GM23338 (cell line): Measurements from ENCODE around the gene TGFBRAP1. TPM values are rescaled to one million over a fixed set of nuclear protein-coding genes. Genes with fewer than 3 reads are reported as not detected.

Experiments
- ATAC-seq: fragments of 200-7000 bp; cut with Tn5 transposase; 3 replicates; pipeline ENCODE4 v1.9.1; 2020
- DNase-seq: peaks from one replicate; pipeline ENCODE4 v3.0.0-alpha.2; 2015; ENCODE audit warnings: low spot score
- H2AFZ ChIP-seq: fragments of 200-600 bp; sonication (generic); 2 replicates; pipeline ENCODE4 v1.8.0; 2016; ENCODE audit warnings: antibody characterized with exemption, mild to moderate bottlenecking, moderate library complexity
- H3F3A ChIP-seq: fragments of 200-600 bp; sonication (generic); replicated peaks from 2 replicates; pipeline ENCODE4 v1.8.0; 2017; ENCODE audit warnings: antibody characterized with exemption, mixed run types, low read depth
- H3K27ac ChIP-seq: fragments of 200-600 bp; sonication (generic); 2 replicates; pipeline ENCODE4 v1.6.1; 2016; ENCODE audit warnings: low read depth
- H3K27me3 ChIP-seq: fragments of 200-600 bp; sonication (generic); 2 replicates; pipeline ENCODE4 v1.8.0; 2016; ENCODE audit warnings: mild to moderate bottlenecking, mixed run types, moderate library complexity; ENCODE audit not compliant: insufficient read depth
- H3K36me3 ChIP-seq: fragments of 200-600 bp; sonication (generic); 2 replicates; pipeline ENCODE4 v1.8.0; 2016; ENCODE audit warnings: mild to moderate bottlenecking; ENCODE audit not compliant: insufficient read depth
- H3K4me1 ChIP-seq: fragments of 200-600 bp; sonication (generic); 2 replicates; pipeline ENCODE4 v1.8.0; 2016; ENCODE audit warnings: mild to moderate bottlenecking, moderate library complexity; ENCODE audit not compliant: insufficient read depth
- H3K4me2 ChIP-seq: fragments of 200-600 bp; sonication (generic); 2 replicates; pipeline ENCODE4 v1.7.1; 2017; ENCODE audit warnings: mixed run types
- H3K4me3 ChIP-seq: fragments of 200-600 bp; sonication (generic); 2 replicates; pipeline ENCODE4 v1.6.1; 2016; ENCODE audit warnings: mixed run types
- H3K79me2 ChIP-seq: fragments of 200-600 bp; sonication (generic); replicated peaks from 2 replicates; pipeline ENCODE4 v1.8.0; 2017; ENCODE audit warnings: mild to moderate bottlenecking; ENCODE audit not compliant: insufficient read depth
- H3K9me2 ChIP-seq: fragments of 200-600 bp; sonication (generic); 2 replicates; pipeline ENCODE4 v1.8.0; 2017; ENCODE audit not compliant: insufficient read depth
- H4K20me1 ChIP-seq: fragments of 200-600 bp; sonication (generic); replicated peaks from 2 replicates; pipeline ENCODE4 v1.8.0; 2017; ENCODE audit warnings: mild to moderate bottlenecking; ENCODE audit not compliant: insufficient read depth
- H3K27ac Mint-ChIP-seq: 2 replicates; pipeline ENCODE4 v1.8.0; 2020; ENCODE audit warnings: inconsistent platforms, mild to moderate bottlenecking, moderate library complexity, mixed read lengths
- H3K27me3 Mint-ChIP-seq: 3 replicates; pipeline ENCODE4 v1.8.0; 2022; ENCODE audit warnings: low read depth, mild to moderate bottlenecking, moderate library complexity, mixed read lengths, inconsistent platforms; ENCODE audit not compliant: insufficient read depth, poor library complexity
- H3K36me3 Mint-ChIP-seq: 3 replicates; pipeline ENCODE4 v1.8.0; 2021; ENCODE audit warnings: low read depth, mild to moderate bottlenecking, inconsistent platforms, moderate library complexity, mixed read lengths
- H3K4me1 Mint-ChIP-seq: 3 replicates; pipeline ENCODE4 v1.8.0; 2020; ENCODE audit warnings: mild to moderate bottlenecking, inconsistent platforms, mixed read lengths
- H3K4me3 Mint-ChIP-seq: 3 replicates; pipeline ENCODE4 v1.8.0; 2021; ENCODE audit warnings: moderate library complexity, mild to moderate bottlenecking, inconsistent platforms, mixed read lengths
- H3K9me3 Mint-ChIP-seq: 3 replicates; pipeline ENCODE4 v1.8.0; 2020; ENCODE audit warnings: moderate library complexity, mild to moderate bottlenecking, inconsistent platforms, mixed read lengths
- CREB1 ChIP-seq: fragments of 250-450 bp; sonication (Bioruptor Pico); IDR thresholded peaks from 2 replicates; pipeline ENCODE4 v1.5.0; 2020; ENCODE audit warnings: low read depth, mild to moderate bottlenecking, moderate library complexity
- CTCF ChIP-seq, 2 experiments: fragments of 200-600 bp in 1 of 2; sonication (generic) in 1 of 2; conservative IDR thresholded peaks; 2 replicates each; pipeline versions ENCODE4 v1.5.1 to v1.6.1; 2016 to 2017; ENCODE audit warnings: antibody characterized with exemption in 2 of 2, low read depth in 2 of 2, mild to moderate bottlenecking in 2 of 2, moderate library complexity in 1 of 2
- EZH2 ChIP-seq: fragments of 200-600 bp; sonication (generic); IDR thresholded peaks from one replicate; pipeline ENCODE4 v1.8.0; 2017; ENCODE audit warnings: antibody characterized with exemption, mild to moderate bottlenecking, low read depth; ENCODE audit not compliant: unreplicated experiment
- EZH2phosphoT487 ChIP-seq: fragments of 200-600 bp; sonication (generic); IDR thresholded peaks from one replicate; pipeline ENCODE4 v1.8.1; 2018; ENCODE audit warnings: antibody characterized with exemption; ENCODE audit not compliant: unreplicated experiment
- NANOG ChIP-seq: IDR thresholded peaks from 2 replicates; pipeline ENCODE4 v1.6.1; 2016; ENCODE audit warnings: antibody characterized with exemption, borderline replicate concordance
- POLR2AphosphoS5 ChIP-seq: IDR thresholded peaks from 2 replicates; pipeline ENCODE4 v1.6.1; 2016; ENCODE audit warnings: antibody characterized with exemption, low read depth
- REST ChIP-seq: IDR thresholded peaks from one replicate; pipeline ENCODE4 v1.6.1; 2018; ENCODE audit warnings: antibody characterized with exemption; ENCODE audit not compliant: unreplicated experiment
- ZNF114 ChIP-seq: fragments of 250-450 bp; sonication (Bioruptor Pico); IDR thresholded peaks from 2 replicates; pipeline ENCODE4 v1.5.0; 2020; ENCODE audit warnings: mild to moderate bottlenecking, moderate library complexity
- polyA plus RNA-seq: library from polyadenylated mRNA; unstranded; fragments of >200 nt; fragmentation: Nextera tagmentation; extraction: Ambion mirVana; gene quantifications from 2 replicates; pipeline ENCODE4 v1.2.1, GENCODE V29; 2016
- total RNA-seq: library from RNA; depleted of rRNA; stranded (reverse); fragments of >200 nt; shearing (Covaris generic); gene quantifications from 2 replicates; pipeline ENCODE4 v1.2.3, GENCODE V29; 2014
- TF ChIP-seq, protein P1 (sequence below): fragments of 250-450 bp; sonication (Bioruptor Pico); IDR thresholded peaks from 2 replicates; pipeline ENCODE4 v1.5.0; 2020; ENCODE audit warnings: mild to moderate bottlenecking, moderate library complexity

TGFBRAP1 gene
- total and polyA plus RNA-seq, 2 experiments from 2014 or later, result 6.3 to 23.5 TPM

DNA sequence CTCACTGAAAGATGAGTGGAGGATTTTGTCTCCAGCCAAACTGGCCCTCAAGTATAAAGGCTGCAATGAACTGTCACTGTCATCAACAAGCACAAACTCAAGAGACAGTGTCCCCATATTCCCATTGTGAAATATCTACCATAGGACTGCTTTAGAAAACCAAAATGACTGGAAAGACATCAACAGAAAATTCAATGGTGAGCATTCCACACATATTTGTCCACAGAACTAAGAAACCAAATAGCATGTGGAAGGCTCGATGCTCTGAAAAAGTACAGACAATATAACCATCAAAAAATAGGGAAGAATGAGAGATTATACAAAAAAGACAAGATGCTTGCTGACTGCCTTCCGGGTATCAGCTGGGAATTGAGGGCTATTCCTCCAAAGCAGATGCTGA lies 37.6 kb downstream of the TGFBRAP1 start (continued):
- TF ChIP-seq, protein P1, sequence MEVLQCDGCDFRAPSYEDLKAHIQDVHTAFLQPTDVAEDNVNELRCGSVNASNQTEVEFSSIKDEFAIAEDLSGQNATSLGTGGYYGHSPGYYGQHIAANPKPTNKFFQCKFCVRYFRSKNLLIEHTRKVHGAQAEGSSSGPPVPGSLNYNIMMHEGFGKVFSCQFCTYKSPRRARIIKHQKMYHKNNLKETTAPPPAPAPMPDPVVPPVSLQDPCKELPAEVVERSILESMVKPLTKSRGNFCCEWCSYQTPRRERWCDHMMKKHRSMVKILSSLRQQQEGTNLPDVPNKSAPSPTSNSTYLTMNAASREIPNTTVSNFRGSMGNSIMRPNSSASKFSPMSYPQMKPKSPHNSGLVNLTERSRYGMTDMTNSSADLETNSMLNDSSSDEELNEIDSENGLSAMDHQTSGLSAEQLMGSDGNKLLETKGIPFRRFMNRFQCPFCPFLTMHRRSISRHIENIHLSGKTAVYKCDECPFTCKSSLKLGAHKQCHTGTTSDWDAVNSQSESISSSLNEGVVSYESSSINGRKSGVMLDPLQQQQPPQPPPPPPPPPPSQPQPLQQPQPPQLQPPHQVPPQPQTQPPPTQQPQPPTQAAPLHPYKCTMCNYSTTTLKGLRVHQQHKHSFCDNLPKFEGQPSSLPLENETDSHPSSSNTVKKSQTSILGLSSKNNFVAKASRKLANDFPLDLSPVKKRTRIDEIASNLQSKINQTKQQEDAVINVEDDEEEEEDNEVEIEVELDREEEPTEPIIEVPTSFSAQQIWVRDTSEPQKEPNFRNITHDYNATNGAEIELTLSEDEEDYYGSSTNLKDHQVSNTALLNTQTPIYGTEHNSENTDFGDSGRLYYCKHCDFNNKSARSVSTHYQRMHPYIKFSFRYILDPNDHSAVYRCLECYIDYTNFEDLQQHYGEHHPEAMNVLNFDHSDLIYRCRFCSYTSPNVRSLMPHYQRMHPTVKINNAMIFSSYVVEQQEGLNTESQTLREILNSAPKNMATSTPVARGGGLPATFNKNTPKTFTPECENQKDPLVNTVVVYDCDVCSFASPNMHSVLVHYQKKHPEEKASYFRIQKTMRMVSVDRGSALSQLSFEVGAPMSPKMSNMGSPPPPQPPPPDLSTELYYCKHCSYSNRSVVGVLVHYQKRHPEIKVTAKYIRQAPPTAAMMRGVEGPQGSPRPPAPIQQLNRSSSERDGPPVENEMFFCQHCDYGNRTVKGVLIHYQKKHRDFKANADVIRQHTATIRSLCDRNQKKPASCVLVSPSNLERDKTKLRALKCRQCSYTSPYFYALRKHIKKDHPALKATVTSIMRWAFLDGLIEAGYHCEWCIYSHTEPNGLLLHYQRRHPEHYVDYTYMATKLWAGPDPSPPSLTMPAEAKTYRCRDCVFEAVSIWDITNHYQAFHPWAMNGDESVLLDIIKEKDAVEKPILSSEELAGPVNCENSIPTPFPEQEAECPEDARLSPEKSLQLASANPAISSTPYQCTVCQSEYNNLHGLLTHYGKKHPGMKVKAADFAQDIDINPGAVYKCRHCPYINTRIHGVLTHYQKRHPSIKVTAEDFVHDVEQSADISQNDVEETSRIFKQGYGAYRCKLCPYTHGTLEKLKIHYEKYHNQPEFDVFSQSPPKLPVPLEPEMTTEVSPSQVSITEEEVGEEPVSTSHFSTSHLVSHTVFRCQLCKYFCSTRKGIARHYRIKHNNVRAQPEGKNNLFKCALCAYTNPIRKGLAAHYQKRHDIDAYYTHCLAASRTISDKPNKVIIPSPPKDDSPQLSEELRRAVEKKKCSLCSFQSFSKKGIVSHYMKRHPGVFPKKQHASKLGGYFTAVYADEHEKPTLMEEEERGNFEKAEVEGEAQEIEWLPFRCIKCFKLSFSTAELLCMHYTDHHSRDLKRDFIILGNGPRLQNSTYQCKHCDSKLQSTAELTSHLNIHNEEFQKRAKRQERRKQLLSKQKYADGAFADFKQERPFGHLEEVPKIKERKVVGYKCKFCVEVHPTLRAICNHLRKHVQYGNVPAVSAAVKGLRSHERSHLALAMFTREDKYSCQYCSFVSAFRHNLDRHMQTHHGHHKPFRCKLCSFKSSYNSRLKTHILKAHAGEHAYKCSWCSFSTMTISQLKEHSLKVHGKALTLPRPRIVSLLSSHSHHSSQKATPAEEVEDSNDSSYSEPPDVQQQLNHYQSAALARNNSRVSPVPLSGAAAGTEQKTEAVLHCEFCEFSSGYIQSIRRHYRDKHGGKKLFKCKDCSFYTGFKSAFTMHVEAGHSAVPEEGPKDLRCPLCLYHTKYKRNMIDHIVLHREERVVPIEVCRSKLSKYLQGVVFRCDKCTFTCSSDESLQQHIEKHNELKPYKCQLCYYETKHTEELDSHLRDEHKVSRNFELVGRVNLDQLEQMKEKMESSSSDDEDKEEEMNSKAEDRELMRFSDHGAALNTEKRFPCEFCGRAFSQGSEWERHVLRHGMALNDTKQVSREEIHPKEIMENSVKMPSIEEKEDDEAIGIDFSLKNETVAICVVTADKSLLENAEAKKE (CRISPR knock-in tag), result no peak
- no peak for TF ChIP-seq CREB1
- no peak for TF ChIP-seq REST
- no peak for TF ChIP-seq EZH2phosphoT487

DNA sequence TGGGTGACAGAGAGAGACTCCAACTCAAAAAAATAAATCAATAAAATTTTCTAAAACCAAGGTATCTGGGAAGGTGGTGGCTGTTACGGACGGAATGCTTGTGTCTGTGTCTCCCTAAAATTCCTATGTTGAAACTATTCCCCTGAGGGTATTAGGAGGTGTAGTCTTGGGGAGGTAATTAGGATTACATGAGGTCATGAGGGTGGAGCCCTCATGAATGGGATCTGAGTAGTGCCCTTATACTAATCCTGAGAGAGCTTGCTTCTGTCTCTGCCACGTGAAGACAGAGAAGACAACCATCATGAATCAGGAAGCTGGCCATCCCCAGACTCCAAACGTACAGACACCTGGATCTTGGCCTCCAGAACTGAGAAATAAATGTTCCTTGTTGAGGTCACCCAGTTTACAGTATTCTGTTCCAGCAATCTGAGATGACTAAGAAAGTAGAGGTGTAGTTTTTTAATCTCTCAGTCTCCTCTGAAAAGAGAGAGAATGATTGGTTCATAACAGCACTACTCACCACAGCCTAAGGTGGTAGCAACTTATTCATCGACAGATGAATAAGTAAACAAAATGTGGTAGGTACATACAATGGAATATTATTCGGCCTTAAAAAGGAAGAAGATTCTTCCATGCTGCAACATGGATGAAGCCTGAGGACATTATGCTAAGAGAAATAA lies 38.4 kb downstream of the TGFBRAP1 start:
- H3F3A ChIP-seq, result no peaks in the 10 kb centered on the region
- ATAC-seq (no peak), DNase-seq (no peak)
- no peaks in the 10 kb centered on the region for H3K79me2 ChIP-seq
- no peak overlapping the region for H3K4me3 ChIP-seq
- no peak overlapping the region for H3K27ac ChIP-seq
- H2AFZ ChIP-seq, result no peak overlapping the region
- H3K9me2 ChIP-seq, result no peaks in the 10 kb centered on the region
- no peak overlapping the region for H3K4me3 Mint-ChIP-seq
- H3K4me2 ChIP-seq, result no peak overlapping the region
- peaks cover 4% of the 10 kb centered on the region for H3K27me3 Mint-ChIP-seq
- H3K9me3 Mint-ChIP-seq, result no peaks in the 10 kb centered on the region
- peaks cover 6% of the 10 kb centered on the region; the same call in 2 of the 3 replicates for H3K4me1 Mint-ChIP-seq
- no peak overlapping the region for H3K27ac Mint-ChIP-seq
- no peaks in the 10 kb centered on the region for H3K4me1 ChIP-seq
- peaks cover 38% of the 10 kb centered on the region for H3K36me3 Mint-ChIP-seq
- peaks cover 16% of the 10 kb centered on the region for H3K36me3 ChIP-seq
- no peaks in the 10 kb centered on the region for H3K27me3 ChIP-seq
- 0 out of 2 replicates have a peak, but pooled peaks cover 4% of the 10 kb centered on the region for H4K20me1 ChIP-seq
- TF ChIP-seq POLR2AphosphoS5 (no peak), CTCF (conservative IDR thresholded peaks at IDR 0.05; ENCODE audit: low read depth in 2 of 2) (no peak), CREB1 (no peak), ZNF114 (CRISPR knock-in tag) (no peak), REST (no peak), NANOG (no peak), EZH2 (no peak)
